Measurements from ENCODE around the gene RND2.

The RND2 gene

DNA sequence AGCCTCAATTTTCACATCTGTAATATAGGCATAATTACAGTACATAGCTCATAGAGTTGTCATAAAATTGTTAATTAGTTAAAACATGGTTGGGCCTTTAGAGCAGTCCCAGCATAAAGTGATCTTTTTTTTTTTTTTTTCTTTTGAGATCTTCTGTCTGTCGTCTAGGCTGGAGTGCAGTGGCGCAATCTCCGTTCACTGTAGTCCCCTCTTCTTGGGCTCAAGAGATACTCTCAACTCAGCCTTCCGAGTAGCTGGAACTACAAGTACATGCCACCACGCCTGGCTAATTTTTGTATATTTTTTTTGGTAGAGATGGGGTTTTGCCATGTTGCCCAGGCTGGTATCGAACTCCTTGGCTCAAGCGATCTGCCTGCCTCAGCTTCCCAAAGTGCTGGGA, 31.0 kb downstream of the RND2 start:
- no peak for DNase-seq
- TF ChIP-seq GATA1 (IDR thresholded peaks at IDR 0.05; ENCODE audit: low read depth, low read length) (no peak), POLR2A (IDR thresholded peaks at IDR 0.05; ENCODE audit: low read length) (no peak)

DNA sequence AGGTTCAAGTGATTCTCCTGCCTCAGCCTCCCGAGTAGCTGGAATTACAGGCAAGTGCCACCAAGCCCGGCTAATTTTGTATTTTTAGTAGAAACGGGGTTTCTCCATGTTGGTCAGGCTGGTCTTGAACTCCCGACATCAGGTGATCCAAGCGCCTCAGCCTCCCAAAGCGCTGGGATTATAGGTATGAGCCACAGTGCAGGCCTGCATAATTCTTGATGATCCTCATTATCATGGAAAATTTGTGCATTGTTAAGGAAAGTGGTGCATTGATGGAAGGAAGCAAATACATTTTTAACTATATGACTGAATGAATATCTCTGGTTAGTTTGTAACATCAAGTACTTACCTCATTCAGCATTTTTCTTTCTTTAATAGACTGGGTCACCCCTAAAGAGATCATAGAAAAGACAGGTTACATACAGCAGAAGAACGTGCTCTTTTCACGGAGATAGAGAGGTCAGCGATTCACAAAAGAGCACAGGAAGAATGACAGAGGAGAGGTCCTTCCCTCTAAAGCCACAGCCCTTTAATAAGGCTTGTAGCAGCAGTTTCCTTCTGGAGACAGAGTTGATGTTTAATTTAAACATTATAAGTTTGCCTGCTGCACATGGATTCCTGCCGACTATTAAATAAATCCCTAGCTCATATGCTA, 38.1 kb downstream of the RND2 start:
- no peak for DNase-seq
- TF ChIP-seq POLR2A (IDR thresholded peaks at IDR 0.05; ENCODE audit: low read length) = no peak
- TF ChIP-seq GATA1 (IDR thresholded peaks at IDR 0.05; ENCODE audit: low read depth, low read length) = no peak

DNA sequence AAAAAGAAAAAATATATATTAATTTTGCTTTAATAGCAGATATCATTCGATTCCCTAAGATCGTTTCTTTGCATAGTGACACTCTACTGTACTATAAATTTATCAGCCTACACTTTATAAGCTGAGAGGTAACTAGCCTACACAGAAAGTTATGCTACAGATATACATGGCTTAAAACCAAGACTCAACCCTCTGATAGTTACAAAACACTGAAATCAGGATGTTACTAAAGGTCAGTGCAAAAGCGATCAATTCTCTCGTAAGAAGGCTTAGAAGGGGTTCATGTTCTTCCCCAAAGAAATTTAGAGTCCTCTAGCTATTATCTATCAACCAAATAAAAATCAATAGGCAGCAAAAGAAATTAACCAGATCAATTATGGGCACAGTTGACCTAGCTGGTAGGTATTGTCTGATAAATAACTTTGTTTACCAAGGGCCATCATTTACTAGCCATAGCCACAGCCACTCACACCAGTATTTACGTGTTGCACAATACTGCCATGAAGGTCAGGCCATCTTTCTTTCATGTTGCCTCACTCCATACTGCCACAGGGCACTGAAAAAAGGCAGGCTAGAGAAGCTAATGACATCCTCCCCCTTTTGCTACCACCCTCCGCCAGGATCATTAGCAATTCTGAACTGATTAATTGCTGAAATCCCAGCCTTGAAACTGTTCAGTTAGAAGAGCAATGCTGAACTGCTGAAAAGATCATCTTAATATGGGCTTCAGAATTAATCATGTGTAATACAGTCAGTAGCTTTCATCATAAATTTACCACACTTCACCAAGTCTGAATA, 43.7 kb downstream of the RND2 start:
- DNase-seq = no peak
- TF ChIP-seq POLR2A (IDR thresholded peaks at IDR 0.05; ENCODE audit: low read length) = no peak
- TF ChIP-seq GATA1 (IDR thresholded peaks at IDR 0.05; ENCODE audit: low read depth, low read length) = no peak

DNA sequence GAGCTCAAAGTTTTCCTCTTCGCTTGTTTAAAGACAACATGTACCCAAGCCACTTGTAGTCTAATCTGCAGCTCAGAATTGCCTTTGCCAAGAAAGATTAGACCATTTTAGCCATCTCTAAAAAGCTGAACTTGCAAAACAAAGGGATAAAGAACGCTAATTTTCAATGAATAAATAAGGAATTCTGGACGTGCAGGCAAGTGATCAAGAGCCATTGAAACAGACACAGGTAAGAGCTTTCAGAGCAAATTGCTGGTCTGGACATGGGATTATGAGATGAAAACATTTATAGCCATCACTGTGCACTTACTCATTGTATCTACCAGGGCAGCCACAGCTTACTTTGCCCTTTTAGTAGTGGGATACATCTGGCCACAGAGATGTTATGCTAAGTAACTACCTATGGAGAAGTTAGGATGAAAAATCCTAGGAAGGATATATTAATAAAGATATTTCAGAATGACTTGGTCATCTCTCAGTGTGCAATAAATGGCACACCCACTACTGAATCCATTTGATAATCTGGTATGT, 44.4 kb downstream of the RND2 start:
- no peak for DNase-seq
- TF ChIP-seq POLR2A (IDR thresholded peaks at IDR 0.05; ENCODE audit: low read length) = no peak
- no peak for TF ChIP-seq GATA1 (IDR thresholded peaks at IDR 0.05; ENCODE audit: low read depth, low read length)

DNA sequence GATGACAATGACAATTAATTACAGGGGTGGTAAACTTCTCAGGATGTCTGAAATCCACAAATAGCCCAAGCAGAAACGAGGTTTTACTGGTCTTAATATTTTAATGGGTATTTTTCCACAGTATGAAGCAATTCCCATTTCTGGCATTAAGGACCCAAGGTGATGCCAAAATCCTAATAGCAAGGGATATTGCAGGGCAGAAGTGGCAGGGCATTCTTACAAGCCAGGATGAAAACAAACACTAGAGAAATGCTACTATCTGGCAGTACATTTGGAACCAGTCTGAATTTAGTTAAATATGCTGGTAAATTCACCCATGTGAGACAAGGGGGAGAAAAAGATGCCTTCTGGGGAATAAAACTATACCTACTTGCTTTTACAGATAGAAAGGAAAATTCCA, 45.2 kb downstream of the RND2 start:
- no peak for DNase-seq

DNA sequence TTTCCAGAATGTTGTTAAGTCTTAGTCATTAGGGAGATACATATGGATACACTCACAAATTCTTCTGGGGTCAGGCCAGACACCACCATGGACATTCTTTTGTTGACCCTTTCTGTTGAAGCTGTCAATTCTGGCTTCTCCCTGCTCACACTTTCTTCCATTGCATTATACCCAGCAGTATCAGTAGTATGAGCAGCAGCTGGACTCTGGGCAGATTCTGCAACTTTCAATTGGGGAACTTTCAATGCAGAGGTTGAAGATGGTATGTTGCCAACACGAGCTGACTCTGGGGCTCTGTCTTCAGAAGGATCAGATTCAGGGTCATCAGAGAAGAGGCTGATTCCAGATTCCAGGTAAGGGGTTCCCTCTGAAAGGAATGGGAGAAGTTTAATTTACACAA, 45.8 kb downstream of the RND2 start:
- TF ChIP-seq GATA1 (IDR thresholded peaks at IDR 0.05; ENCODE audit: low read depth, low read length) = no peak
- TF ChIP-seq POLR2A (IDR thresholded peaks at IDR 0.05; ENCODE audit: low read length) = no peak

More for the DNA sequence above, 45.2 kb downstream of the RND2 start:
- no peak for TF ChIP-seq GATA1 (IDR thresholded peaks at IDR 0.05; ENCODE audit: low read depth, low read length)
- no peak for TF ChIP-seq POLR2A (IDR thresholded peaks at IDR 0.05; ENCODE audit: low read length)

DNA sequence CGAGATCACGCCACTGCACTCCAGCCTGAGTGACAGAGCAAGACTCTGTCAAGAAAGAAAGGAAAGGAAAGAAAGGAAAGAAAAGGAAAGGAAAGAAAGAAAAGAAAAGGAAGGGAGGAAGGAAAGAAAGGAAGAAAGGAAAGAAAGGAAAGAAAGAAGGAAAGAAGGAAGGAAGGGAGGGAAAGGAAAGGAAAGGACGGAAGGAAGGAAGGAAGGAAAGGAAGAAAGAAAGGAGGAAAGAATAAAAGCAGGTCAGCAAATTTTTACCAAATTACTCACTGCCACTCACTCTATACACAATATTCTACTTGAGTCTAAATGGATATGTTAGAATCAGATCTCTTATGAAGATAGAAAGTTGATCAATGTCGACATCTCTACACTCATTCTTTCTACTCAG, 49.8 kb downstream of the RND2 start:
- no peak for DNase-seq
- TF ChIP-seq GATA1 (IDR thresholded peaks at IDR 0.05; ENCODE audit: low read depth, low read length) (no peak), POLR2A (IDR thresholded peaks at IDR 0.05; ENCODE audit: low read length) (no peak)

More for the DNA sequence above, 45.8 kb downstream of the RND2 start:
- DNase-seq = no peak

DNA sequence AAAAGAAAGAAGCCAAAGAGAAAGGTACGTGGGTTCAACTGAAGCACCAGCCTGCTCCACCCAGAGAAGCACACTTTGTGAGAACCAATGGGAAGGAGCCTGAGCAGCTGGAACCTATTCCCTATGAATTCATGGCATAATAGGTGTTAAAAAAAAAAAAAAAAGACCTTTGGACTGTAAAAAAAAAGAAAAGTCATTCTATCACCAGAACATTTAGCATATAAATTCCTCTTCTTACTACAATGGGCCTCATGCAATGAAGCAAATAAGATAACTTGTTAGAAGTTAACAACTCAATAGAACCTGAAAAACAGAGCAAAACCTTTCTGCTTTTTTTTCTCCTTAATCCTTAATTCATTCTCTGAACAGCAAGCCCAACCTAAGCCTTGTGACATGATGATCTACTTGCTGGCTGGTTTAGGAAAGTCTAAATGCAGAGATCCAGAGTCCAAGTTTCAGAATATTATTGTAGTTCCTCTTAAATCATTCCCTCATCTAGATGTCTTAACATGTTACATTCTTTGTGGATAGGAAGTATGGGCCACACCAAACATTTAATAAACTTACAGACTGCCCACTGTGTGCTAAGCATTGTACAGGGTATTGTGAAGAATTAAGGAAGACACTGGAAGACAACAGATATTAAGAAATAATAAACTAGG, 54.7 kb downstream of the RND2 start:
- DNase-seq = no peak
- TF ChIP-seq GATA1 (IDR thresholded peaks at IDR 0.05; ENCODE audit: low read depth, low read length) = no peak
- TF ChIP-seq POLR2A (IDR thresholded peaks at IDR 0.05; ENCODE audit: low read length) = no peak

All from erythroblast (primary cell).